ENCODE results near the gene DERA.
"Not testable (repeated sequence)": the region's sequence is repeated elsewhere in the genome, so short reads cannot be mapped to it uniquely, and the experiment has no call there.

DERA gene

DNA sequence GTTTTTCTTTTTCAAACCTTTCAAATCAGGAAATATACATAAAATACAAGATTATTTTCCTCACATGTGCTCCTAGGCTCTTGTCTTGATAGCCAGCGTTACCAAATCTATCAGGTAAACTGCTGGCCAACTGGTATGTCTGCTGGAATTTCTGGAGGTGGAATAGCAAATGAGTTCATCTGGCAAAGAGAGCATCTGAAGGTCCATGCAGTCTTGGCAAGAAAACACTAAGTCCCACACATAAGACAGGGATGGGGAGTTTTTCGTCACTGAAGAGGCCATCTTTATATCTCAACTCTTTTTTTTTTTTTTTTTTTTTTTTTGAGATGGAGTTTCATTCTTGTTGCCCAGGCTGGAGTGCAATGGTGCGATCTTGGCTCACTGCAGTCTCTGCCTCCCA, 60.1 kb downstream of the DERA start:
- no peak for DNase-seq

GRCh38 chr12:15972894-15973293, 61.8 kb downstream of the DERA start:
- no peak for DNase-seq

GRCh38 chr12:15977999-15978951, 67.1 kb downstream of the DERA start:
- no peak for DNase-seq

DNA sequence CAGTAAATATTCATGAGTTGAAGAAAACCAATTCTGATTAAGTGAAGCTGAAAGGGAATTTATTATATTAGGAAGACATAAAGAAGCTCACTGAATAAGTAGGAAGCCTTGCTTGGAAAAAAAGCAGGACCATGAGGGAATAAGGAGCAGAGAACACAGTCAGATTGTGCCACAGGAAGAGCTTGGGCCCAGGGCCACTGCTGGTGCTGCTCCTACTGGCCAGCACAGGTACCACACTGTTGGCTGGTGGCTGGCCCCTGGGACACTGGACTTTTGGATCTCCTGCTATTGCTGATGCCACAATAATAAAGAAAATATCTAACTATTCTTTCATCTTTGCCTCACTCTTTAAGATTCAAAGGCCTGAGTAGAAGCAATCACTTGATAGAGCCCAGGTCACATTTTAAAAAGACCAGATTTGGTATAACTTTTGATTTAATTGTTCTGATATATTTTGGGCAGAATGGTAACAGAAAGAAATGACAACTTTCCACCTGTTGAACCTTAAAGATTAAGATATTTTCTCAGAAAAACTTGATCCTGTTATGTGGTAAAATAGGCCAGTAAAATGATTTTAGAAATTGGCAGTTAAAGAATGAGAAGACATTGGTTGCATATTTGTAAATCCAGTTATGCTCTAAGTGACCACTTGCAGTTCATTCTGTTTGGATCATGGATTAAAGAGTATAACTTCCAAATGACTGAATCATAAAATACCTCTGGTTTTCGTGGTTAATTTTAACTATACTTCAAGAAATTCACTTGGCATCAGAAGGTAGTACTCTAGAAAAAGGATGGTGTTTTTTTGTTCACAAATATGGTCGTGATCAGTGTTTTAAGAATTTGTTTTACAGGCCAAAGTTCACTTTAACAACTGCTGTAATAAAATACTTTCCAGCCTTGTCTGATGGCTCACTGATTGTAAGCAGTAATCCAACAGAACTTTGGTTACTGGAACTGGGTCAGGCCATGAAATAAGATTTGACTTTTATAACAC, 68.3 kb downstream of the DERA start:
- no peak for DNase-seq

DNA sequence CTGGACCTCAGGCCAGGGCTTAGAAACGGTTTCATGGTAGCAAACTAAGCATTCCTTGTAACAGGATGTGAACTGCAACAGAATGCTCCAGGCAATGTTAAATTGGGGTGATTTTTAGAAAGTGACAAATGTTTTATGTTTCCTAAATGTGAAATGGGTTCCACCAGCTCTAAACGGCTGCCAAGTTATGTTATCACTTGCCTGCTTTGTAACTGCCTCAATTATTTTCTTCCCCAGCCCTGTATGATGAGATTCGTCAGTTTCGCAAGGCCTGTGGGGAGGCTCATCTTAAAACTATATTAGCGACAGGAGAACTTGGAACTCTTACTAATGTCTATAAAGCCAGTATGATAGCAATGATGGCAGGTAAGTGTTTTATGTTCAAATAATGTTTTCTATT, 70.9 kb downstream of the DERA start:
- no peak for DNase-seq

- no peak for DNase-seq
These were observed 71.3 kb downstream of the DERA start for GRCh38 chr12:15982471-15982870.

GRCh38 chr12:15982921-15983320, 71.8 kb downstream of the DERA start:
- no peak for DNase-seq

DNA sequence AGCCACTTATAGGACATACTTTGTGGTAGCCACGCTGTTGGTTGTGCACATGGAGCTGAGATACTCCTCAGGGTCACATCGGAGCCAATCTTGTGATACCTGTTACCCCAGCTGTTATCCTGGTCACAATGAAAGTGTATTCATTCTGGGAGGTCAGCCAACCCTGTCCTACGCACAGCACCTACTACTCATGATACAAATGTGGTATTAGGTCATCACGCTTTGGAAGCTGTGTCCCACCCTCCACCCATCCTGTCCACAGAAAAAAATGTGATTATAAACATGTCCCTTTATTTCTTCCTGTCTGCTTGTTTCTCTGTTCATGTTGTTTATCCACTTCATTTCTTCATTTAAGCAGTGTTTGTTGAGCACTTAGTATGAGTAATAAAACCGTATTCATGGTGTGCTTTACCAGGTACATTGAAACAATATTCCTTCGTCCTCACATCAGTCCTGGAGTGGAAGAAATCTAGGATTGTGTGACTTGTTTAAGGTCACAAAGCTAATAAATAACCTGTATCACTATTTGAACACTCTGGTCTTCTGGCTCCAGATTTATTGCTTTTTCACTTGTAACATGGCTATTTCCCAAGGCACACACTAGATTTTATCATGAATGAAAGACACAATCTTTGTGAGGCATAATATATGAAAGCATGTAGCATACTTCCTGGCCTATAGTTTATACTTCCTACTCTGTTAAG, 73.1 kb downstream of the DERA start:
- no peak for DNase-seq

GRCh38 chr12:15984963-15985362, 73.8 kb downstream of the DERA start:
- DNase-seq = no peak

GRCh38 chr12:15987696-15988095, 76.6 kb downstream of the DERA start:
- DNase-seq = no peak

GRCh38 chr12:15988983-15989755, 78.0 kb downstream of the DERA start:
- no peak for DNase-seq

DNA sequence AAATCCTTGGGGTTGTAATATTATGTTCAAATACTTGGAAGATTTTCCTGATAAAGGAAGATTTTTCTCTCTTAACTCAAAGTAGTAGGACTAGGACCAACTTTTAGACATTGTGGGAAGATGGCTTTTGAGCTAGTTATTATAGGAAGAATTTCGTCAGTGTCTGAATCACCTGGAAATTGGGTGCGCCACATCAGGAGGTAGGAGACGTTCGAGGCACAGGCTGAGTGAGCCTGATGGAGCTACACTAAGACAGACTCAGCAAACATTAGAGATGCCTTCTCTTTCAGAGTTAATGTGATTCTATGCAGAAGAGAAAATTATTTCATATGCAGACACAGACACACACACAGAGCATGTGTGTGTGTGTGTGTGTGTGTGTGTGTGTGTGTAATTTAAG, 84.7 kb downstream of the DERA start:
- DNase-seq = no peak

DNA sequence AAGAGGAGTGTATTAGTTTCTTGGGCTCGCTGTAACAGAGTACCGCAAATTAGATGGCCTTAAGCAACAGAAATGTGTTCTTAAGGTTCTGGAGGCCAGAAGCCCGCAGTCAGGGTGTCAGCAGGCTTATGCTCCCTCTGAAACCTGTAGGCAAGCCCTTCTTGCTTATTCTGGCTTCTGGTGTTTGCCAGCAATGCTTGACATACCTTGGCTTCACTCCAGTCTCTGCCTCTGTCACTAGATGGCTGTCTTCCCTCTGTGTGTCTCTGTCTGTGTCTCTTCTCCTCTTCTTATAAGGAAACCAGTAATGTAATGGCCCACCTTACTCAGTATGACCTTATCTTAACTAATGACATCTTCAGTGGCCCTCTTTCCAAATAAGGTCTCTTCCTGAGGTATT, 85.1 kb downstream of the DERA start:
- no peak for DNase-seq

GRCh38 chr12:15996948-15997347, 85.8 kb downstream of the DERA start:
- no peak for DNase-seq

DNA sequence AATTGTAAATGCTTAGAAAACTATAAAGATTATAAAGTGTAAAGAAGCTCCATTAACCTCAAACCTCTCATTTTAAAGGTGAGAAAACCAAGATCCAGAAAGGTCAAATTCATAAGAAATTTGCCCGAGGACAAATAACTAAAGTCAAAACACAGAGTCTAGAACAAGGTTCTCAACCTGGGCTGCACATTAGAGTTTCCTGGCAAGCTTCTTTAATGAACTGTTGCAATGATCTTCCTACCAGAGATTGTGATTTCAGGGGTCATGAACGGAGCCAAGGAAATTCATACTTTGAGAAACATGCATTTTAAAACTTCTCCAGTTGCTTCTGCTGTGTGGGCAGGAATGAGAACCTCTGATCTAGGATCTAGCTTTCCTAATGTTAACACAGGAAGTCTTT, 86.8 kb downstream of the DERA start:
- DNase-seq = no peak

GRCh38 chr12:16002880-16003279, 91.7 kb downstream of the DERA start:
- DNase-seq = no peak

DNA sequence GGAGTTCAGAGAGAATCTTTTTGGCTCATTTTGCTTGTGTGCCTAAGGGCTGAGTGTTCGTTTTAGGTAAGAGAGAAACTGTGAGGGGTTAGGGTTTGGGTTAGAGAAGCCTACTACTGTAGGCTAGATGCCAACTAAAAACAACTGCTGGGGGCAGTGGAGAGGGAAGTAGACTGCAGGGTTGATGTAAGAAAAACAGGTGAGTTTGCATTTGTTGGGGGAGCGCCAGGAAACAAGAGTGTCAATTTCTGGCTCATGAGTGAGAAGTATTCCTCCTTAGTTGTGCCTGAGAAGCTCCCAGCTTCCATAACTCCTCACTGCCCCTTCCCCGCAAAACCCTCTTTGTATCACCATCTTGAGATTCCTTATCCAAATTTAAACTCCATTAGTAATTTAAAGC, 92.3 kb downstream of the DERA start:
- no peak for DNase-seq

- no peak for DNase-seq
These were observed 95.6 kb downstream of the DERA start for GRCh38 chr12:16006752-16007151.

DNA sequence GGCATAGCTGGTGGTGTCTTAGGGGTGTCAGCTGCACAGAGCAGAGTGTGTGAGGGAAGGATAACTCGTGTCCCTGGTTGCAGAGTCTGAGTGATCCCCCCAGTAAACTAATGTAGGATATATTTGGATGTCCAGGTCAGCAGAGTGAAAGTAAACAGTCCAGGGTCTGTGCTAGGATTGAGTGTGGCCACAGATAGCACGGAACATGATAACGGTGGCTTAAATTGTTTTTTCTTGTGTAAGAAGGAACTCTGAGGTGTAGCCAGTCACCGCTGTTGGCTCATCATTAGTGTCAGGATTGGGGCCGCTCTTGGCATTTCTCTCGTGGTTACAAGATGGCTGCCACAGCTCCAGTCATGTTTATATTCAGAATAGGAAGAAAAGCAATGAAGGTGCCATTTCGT, 97.3 kb downstream of the DERA start:
- DNase-seq = no peak

DNA sequence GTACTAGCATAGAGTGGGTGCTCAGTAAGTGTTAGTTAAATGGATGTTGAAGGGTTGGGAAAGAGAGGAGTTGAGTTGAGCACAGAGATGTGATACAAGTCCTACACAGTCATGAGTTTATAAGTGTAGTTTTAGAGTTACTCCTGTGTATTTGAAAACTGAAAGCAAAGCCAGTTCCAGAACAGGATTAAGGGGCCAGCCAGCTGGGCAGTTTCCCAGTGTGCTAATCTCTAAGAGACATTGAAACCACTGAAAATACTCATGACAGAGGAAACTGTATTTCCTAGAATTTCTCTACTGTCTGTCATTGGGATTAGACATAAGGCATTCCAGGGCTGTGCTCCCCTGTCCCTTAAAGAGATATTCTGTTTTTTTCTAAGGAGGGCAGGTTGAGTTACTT, 101.0 kb downstream of the DERA start:
- no peak for DNase-seq

GRCh38 chr12:16013722-16014121, 102.6 kb downstream of the DERA start:
- not testable (repeated sequence) for DNase-seq

DNA sequence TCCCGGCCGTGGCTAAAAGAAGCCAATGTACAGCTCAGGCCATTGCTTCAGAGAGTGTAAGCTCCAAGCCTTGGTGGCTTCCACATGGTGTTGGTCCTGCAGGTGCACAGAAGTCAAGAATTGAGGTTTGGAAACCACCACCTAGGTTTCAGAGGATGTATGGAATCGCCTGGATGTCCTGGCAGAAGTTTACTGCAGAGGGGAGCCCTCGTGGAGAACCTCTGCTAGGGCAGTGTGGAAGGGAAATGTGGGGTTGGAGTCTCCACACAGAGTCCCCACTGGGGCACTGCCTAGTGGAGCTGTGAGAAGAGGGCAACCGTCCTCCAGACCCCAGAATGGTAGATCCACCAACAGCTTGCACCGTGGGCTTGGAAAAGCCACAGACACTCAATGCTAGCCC, 103.3 kb downstream of the DERA start:
- DNase-seq = not testable (repeated sequence)
